CD4-positive, alpha-beta T cell treated with Interleukin-21 for 1 hour (primary cell): ENCODE measurements around the gene NBPF15.
"Not testable (repeated sequence)": the region's sequence is repeated elsewhere in the genome, so short reads cannot be mapped to it uniquely, and the experiment has no call there.

ENCODE experiments used
- DNase-seq: peaks from one replicate; pipeline ENCODE4 v3.0.0-alpha.2; 2020

The NBPF15 gene

DNA sequence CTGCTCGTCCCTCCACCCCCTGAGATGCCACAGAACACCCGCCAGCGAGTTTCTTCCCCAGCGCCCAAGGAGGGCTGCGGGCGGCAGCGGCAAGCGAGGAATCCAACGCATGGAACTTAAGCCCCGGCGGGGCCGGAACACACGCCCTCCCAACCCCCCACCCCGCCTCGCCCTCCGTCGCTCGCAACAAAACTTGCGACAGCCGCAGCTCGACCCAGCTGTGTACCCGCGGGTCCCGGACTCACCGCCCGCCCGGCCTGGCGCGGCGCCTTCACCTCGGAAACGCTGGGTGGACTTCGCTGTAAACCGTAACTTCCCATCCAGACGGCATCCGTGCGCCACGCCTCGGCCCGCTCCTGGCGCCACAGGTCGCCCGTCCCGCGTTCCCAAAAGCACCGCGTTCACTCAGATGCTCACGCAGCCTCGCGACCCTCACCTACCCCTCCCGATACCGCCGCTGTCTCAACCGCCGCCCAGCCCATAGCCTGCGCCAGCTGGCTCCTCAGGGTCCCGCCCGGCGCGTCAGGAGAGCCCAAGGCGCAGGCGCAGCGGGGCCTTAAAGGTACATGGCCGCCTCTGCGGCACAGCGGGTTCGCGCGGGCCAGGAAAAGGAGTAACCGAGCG is at the start of gene NBPF15:
NBPF15 (minus strand) TSS at position 534 of the 624 bp plus-strand sequence. CDS start 21,666 bp downstream, outside the sequence.
- DNase-seq, result peak; percentile 79

DNA sequence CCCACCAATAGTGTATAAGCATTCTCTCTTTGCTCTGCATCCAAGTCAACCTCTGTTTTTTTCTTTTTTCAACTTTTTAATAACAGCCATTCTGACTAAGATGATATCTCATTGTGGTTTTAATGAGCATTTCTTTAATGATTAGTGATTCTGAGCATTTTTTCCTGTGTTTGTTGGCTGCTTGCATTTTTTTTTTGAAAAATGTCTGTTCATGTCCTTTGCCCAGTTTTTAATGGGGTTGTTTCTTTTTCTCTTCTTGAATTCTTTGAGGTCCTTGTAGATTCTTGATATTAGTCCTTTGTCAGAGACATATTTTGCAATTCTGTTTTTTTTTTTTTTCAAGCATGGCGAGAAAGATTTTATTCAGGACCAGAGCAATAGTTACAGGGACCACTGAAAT is 35.0 kb upstream of the NBPF15 start:
- DNase-seq, result not testable (repeated sequence)

GRCh38 chr1:144494130-144494529 is 32.7 kb upstream of the NBPF15 start:
- not testable (repeated sequence) for DNase-seq

GRCh38 chr1:144490394-144490793 is 28.9 kb upstream of the NBPF15 start:
- DNase-seq, result peak; percentile 18

DNA sequence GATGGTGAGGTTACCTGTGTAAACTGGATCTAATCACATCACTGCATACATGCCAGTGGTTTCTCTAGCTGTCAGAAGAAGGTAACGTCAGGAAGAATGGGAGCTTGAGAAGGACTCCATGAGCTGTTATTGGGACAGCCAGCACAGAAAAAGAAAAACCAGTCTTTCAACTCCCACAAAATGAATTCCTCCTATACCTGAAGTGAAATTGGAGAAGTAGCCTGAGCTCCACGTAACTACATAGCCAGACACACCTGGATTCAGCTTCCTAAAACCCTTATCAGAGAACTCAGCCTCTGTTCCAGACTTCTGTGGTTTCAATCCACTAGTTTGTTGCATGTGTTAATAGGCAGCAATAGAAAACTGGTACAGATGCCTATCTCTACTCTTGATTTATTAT is 25.5 kb upstream of the NBPF15 start:
- not testable (repeated sequence) for DNase-seq

- not testable (repeated sequence) for DNase-seq
Observed at GRCh38 chr1:144485048-144485993, 23.9 kb upstream of the NBPF15 start.

DNA sequence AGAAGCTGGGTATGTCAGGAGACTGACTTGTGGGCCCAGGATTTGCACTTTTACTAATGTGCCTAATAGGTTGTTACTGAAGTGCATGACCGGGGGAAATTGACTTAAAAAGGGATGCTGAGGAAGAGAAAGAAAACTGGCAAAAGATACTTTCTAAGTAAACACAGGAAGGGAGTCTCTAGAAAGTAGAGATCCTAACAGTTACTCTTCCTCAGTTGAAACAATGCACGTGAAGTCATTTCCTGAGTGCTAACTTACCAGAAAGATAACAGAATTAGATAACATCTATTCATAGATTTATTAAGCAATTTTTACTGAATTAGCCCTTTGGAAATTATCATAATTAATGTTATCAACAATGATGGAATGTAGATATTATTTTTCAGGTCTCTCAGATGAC is 12.4 kb upstream of the NBPF15 start:
- DNase-seq, result not testable (repeated sequence)

DNA sequence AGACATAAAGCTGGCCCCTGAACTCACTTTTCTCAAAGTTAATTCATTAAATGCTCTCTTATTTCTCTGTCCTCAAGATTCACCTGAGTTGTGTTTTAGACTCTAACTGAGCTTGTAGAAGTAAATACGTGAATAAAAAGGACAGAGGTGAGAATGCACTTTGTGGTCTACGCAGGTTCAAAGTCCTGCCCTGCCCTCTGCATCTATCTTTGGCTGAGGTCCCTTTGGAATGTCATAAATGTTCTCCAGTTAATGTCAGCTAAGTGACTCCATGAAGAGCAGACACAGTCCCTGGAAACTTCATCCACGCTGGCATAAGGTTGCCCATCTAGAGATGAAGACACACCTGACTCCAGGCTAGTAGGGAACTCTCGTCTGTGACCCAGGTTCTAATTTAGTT is 10.0 kb upstream of the NBPF15 start:
- DNase-seq, result not testable (repeated sequence)

GRCh38 chr1:144461778-144462177 is 309 bp upstream of the NBPF15 start:
- not testable (repeated sequence) for DNase-seq

GRCh38 chr1:144460686-144461085 is 783 bp downstream of the NBPF15 start:
- DNase-seq, result peak; percentile 48

GRCh38 chr1:144442402-144442801 is 19.1 kb downstream of the NBPF15 start:
- DNase-seq, result not testable (repeated sequence)

- DNase-seq, result peak; percentile 25
Observed at GRCh38 chr1:144439737-144440136, 21.7 kb downstream of the NBPF15 start.

GRCh38 chr1:144418891-144419694 is 42.4 kb downstream of the NBPF15 start:
- peak; percentile 83 for DNase-seq

DNA sequence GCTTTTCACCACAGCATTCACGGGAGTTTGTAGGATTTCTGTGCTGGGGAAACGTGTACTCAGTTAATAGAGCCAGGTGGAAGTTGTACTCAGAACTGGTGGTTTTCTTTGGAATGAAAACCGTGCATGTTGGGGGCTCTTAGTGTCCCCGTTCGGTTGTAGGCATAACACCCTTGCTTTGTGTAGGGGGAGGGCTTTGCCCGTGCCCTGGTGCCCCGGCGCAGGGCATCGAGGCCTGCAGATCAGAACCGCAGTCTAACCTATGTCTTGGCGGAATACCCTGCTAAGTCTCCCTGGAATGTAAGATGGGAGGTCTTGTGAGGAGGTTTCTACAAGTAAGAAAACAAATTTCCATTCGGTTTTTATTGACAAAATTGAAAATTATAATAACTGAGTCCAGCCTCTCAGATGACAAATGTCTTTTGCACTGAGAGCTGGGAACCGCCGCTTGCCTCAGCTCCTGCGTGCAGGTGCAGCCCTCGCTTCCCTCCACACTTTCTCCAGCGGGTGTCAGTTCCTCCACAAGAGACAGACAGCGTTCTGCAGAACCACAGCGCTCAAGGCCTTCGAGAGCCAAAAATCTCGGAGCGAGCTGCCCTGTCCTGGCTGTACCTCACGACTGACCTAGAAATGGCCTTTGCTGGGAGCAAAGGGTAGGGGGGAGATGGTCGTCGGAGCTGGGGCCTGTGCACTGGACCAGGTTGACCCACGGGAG is 47.9 kb downstream of the NBPF15 start:
- DNase-seq, result peak; percentile 14

- peak; percentile 95 for DNase-seq
Observed at GRCh38 chr1:144412491-144413403, 48.7 kb downstream of the NBPF15 start.

DNA sequence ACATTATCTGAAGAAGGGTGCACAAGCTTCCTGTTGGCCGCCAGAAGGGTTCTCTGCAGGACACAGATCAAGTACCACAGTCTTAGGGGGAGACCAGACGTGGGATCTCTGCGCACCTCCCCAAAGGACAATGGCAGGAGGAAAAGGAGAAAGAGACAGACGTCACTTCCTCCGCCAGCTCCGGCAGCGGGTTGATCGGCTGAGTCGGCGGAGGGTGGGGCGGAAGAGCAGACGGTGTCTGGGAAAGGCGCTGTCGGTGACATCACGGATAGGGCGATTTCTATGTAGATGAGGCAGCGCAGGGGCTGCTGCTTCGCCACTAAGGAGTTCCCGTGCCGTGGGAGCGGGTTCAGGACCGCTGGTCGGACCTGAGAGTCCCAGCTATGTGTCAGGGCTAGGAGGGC is 49.4 kb downstream of the NBPF15 start:
- peak; percentile 91 for DNase-seq

- DNase-seq, result not testable (repeated sequence)
Observed at GRCh38 chr1:144402807-144403206, 58.7 kb downstream of the NBPF15 start.

GRCh38 chr1:144371651-144372050 is 89.8 kb downstream of the NBPF15 start:
- not testable (repeated sequence) for DNase-seq
